Measurements from ENCODE around the gene SLC35C1. TPM values are rescaled to one million over a fixed set of nuclear protein-coding genes. Genes with fewer than 3 reads are reported as not detected.

SLC35C1 gene
- total RNA-seq, 2 donors from 2014 or later = 12.0 to 15.1 TPM

DNA sequence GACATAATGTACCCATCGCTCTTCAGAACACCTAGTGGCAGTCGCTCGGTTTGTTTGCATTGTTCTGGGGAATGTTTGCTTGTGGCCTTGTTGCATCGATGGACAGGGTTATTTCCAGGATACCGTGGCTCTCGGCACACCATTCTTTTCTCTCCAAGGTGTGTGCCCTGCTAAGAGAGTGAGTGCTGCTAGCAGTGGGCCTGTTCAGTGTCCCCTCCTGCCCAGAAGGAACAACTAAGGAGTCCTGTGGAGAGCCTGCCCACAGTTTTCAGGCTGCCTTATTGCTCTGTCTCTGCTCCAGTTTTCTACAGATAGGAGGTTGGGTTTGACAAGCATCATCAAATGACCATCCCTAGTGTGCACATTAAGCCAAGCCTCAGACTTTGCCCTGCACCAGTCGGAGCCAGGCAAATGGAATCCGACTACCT lies 43.7 kb downstream of the SLC35C1 start:
- H3K36me3 Mint-ChIP-seq (ENCODE audit: insufficient read depth in 2 of 2) = no peaks in the 10 kb centered on the region
- peak overlapping the region; percentile 89 to 98 for H3K4me3 Mint-ChIP-seq
- H3K9me3 Mint-ChIP-seq = no peaks in the 10 kb centered on the region
- ATAC-seq (replicated peaks in 1 of 2) (no peak), DNase-seq (no peak)
- H3K27ac Mint-ChIP-seq = no peak overlapping the region
- H3K4me1 Mint-ChIP-seq (ENCODE audit: low read depth) = peaks cover 61% of the 10 kb centered on the region
- peaks cover 13% of the 10 kb centered on the region for H3K27me3 Mint-ChIP-seq (ENCODE audit: low read depth)

DNA sequence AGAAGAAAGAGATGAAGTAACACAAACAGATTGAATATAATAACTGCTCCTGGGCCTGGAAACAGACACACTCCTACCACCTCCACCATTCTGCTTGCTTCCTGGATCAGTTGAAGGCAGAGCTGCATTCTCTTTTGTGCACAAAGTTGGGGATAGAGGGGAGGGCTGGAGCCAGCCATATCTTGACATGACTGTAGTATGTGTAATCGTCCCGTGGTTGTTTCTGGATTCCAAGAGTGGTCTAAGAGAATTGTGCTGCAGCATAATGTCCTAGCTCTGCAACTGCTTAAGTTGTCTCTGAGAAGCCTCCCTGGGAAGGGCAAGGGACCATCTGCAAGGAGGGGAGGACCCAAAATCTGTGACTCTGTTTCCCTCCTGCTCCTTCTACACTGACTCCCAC lies 45.5 kb downstream of the SLC35C1 start:
- Mint-ChIP-seq H3K4me3 (no peak overlapping the region), H3K9me3 (no peaks in the 10 kb centered on the region), H3K4me1 (ENCODE audit: low read depth) (peaks cover 54% of the 10 kb centered on the region), H3K27me3 (ENCODE audit: low read depth) (peaks cover 9% of the 10 kb centered on the region), H3K27ac (no peak overlapping the region), H3K36me3 (ENCODE audit: insufficient read depth in 2 of 2) (no peaks in the 10 kb centered on the region)
- no peak for ATAC-seq (replicated peaks in 1 of 2)
- no peak for DNase-seq

DNA sequence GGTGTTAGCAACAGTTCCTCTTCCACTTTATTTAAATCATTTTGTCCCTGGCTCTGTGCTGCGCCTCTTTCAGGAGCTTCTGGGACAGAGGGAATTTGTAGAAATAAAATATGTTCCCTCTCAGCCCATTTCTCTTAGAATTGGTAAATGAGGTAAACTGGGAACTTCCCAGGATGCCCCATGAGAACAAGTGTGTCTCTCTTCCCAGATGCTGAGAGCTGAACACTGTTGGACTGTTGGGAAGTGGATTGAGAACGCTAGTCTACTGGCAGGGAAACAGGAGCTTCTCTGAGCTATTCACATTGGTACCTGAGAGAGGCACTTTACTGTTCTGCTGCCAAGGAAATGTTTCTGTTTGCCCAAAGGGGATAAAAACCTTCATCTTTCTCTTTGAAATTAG lies 46.3 kb downstream of the SLC35C1 start:
- Mint-ChIP-seq H3K36me3 (ENCODE audit: insufficient read depth in 2 of 2) (no peaks in the 10 kb centered on the region), H3K4me1 (ENCODE audit: low read depth) (peaks cover 46% of the 10 kb centered on the region), H3K27ac (no peak overlapping the region), H3K27me3 (ENCODE audit: low read depth) (peaks cover 1% of the 10 kb centered on the region), H3K9me3 (no peaks in the 10 kb centered on the region), H3K4me3 (no peak overlapping the region)
- DNase-seq (no peak), ATAC-seq (replicated peaks in 1 of 2) (no peak)

DNA sequence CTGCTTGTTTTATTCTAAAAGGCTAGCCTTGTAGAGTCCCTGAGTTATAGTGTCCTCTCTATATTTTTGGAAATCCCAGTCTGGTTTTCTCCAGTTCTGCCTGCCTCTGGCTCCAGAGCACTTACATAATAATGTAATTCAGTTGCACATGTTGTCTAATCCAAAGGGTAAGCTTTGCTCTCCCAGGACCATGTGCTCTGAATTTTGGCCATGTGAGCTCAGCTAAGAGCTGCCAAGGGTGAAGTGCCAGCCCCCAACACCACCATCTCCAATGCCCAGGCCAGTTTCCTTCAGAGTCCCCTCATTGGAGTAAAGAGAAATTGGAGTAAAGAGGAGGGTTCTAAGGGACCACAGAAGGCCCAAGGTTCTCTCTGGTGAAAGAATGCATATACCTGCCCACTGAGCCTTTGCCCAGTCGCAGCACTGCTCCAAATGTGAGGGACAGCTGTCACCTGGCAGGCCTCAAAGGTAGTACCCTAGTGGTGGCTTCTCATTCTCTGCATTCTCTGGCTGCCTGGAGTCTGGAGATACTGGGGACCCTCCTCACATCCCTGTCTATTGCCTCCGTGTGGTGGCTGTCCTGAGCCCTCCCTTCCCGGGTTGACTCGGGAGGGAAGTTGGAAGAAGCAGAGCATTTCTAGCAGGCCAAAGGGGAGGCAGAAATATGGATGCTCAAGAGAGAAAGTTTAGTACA lies 47.2 kb downstream of the SLC35C1 start:
- DNase-seq (no peak), ATAC-seq (replicated peaks in 1 of 2) (no peak)
- Mint-ChIP-seq H3K4me3 (no peak overlapping the region), H3K36me3 (ENCODE audit: insufficient read depth in 2 of 2) (peaks cover 0 to under 1% of the 10 kb centered on the region in 2 donors), H3K9me3 (no peaks in the 10 kb centered on the region), H3K27me3 (ENCODE audit: low read depth) (no peaks in the 10 kb centered on the region), H3K4me1 (ENCODE audit: low read depth) (peaks cover 37% of the 10 kb centered on the region), H3K27ac (no peak overlapping the region)

DNA sequence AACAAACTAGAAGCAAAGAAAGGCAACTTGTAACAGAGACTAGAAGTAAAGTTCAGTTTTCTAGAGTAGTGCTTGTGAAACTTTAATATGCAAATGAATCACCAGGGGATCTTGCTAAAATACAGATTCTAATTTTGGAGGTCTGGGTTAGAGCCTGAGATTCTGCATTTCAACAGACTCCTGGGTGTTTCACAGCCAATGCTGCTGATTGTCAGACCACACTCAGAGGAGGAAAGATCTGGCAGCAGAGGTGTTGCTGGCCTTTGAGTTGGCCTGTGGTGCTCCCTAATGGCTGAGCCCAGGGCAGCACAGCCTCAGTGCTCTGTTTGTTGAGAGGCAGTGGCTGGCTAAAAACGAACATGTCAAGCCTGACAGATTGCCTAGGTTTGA lies 47.8 kb downstream of the SLC35C1 start:
- no peak for DNase-seq
- ATAC-seq (replicated peaks in 1 of 2) = no peak
- no peaks in the 10 kb centered on the region for H3K9me3 Mint-ChIP-seq
- no peaks in the 10 kb centered on the region for H3K27me3 Mint-ChIP-seq (ENCODE audit: low read depth)
- H3K4me3 Mint-ChIP-seq = no peak overlapping the region
- H3K36me3 Mint-ChIP-seq (ENCODE audit: insufficient read depth in 2 of 2) = peaks cover 0 to 4% of the 10 kb centered on the region in 2 donors
- H3K4me1 Mint-ChIP-seq (ENCODE audit: low read depth) = peaks cover 37% of the 10 kb centered on the region
- no peak overlapping the region for H3K27ac Mint-ChIP-seq

DNA sequence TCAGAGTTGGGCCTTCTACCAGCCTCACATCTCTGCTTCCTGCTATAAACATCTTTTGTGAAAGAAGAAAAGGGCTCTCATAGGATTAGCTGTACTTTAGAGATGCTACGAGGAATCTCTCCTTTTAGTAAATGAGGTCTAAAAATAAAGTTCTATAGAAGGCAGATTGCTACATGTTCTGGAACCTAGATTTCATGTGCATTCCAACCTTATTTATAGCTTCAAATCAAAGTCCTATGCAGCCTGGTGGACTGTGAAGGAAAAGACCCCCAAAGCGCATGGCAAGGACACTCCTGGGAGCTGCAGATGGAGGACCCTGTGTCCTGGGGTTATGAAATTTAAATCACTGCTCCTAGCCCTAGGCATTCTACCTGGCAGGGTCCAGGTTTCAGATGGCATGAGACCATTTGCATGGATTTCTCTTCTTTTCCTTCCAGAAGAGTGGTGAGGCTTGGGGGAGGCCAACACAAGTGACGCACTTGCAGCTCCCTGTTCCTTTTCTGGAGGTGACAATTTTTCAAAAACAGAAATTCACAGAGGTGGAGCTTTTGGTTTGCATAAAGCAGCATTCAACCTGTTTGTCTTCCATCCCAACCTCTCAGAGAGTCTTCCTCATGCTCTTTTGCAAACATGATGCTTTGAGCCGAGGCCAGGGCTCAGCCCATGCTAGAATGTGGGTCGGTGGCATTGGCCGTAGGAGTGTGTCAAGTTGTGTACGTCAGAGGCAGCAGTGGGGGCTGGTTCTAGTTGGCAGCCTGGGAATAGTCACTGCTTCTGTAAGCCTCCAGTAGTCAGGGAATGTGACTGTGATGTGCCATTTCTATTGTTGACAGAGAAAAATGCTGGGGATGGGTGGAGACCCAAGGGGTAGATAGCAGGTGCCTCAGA lies 48.6 kb downstream of the SLC35C1 start:
- Mint-ChIP-seq H3K27ac (no peak overlapping the region), H3K36me3 (ENCODE audit: insufficient read depth in 2 of 2) (peaks cover 0 to 4% of the 10 kb centered on the region in 2 donors), H3K9me3 (no peaks in the 10 kb centered on the region), H3K27me3 (ENCODE audit: low read depth) (no peaks in the 10 kb centered on the region), H3K4me3 (no peak overlapping the region), H3K4me1 (ENCODE audit: low read depth) (peaks cover 32% of the 10 kb centered on the region)
- ATAC-seq (replicated peaks in 1 of 2) (no peak), DNase-seq (no peak)

DNA sequence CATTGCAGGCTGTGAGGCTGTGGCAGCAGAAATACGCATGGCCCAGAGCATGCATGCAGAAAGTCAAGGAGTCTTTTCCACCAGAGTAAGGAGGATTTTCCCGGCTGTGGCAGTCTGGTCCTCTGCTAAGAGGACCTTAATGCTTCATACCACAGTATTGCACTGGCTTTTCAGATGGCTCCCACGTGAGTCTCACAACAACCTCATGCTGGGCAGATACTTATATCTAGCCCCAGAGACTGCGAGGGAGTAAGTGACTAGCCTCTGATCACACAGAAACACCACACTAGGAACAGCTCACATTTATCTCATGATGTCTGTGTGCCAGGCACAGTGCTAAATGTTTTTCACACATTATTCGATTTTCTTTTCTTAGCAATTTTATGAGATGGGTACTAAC lies 50.4 kb downstream of the SLC35C1 start:
- peaks cover 20% of the 10 kb centered on the region for H3K4me1 Mint-ChIP-seq (ENCODE audit: low read depth)
- no peak overlapping the region for H3K4me3 Mint-ChIP-seq
- DNase-seq (no peak), ATAC-seq (replicated peaks in 1 of 2) (no peak)
- no peak overlapping the region for H3K27ac Mint-ChIP-seq
- no peaks in the 10 kb centered on the region for H3K9me3 Mint-ChIP-seq
- H3K27me3 Mint-ChIP-seq (ENCODE audit: low read depth) = no peaks in the 10 kb centered on the region
- peaks cover 0 to 4% of the 10 kb centered on the region in 2 donors for H3K36me3 Mint-ChIP-seq (ENCODE audit: insufficient read depth in 2 of 2)

DNA sequence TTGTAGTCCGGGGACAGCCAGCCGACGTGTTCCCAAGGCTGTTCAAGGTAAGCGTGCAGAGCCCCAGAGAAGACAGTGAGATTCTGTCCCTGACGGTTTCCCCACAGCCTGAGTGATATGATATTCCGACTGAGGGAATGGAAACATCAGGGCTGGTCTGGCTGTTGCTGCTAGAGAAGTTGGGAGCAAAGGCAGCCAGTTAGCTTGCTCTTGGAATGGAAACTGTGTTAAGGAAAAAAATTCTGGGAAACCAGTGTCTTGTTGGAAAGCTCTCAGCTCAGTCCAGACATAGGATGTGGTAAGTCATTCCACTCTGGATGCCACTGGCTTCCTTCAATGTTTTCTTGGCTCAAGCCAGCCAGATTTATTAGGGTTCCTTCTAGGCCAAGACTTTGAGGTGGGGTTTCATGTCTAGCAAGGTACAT lies 51.1 kb downstream of the SLC35C1 start:
- Mint-ChIP-seq H3K9me3 (no peaks in the 10 kb centered on the region), H3K27me3 (ENCODE audit: low read depth) (no peaks in the 10 kb centered on the region), H3K27ac (no peak overlapping the region), H3K36me3 (ENCODE audit: insufficient read depth in 2 of 2) (peaks cover 0 to 4% of the 10 kb centered on the region in 2 donors), H3K4me3 (no peak overlapping the region), H3K4me1 (ENCODE audit: low read depth) (peaks cover 13% of the 10 kb centered on the region)
- DNase-seq (no peak), ATAC-seq (replicated peaks in 1 of 2) (no peak)

DNA sequence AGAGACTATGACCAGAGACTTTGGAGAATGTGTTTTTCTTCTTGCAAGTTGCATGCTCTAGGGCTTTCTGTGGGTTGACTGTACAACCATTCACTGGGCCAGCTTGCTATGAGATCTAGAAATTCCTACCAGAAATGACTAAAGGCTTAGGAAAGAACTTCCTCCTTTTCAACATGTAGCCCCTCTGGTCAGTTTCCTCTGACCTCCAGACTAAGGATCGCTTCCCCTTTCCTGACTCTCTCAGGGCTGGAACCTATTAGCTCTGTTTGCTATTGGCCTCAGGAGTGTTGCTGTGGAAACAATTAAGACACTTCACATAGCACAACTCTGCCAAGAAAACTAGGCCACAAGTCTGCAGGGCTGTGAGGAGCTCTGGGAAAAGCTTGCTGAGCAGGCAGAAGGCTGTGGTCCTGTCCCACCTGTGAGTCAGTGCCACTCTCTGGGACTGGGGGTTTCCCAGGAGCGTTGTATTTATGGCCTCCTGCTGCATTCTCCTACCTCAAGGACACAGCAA lies 53.1 kb downstream of the SLC35C1 start:
- Mint-ChIP-seq H3K36me3 (ENCODE audit: insufficient read depth in 2 of 2) (peaks cover 0 to 4% of the 10 kb centered on the region in 2 donors), H3K27ac (no peak overlapping the region), H3K9me3 (no peaks in the 10 kb centered on the region), H3K4me3 (no peak overlapping the region), H3K4me1 (ENCODE audit: low read depth) (no peaks in the 10 kb centered on the region), H3K27me3 (ENCODE audit: low read depth) (no peaks in the 10 kb centered on the region)
- no peak for DNase-seq
- ATAC-seq (replicated peaks in 1 of 2) = no peak

DNA sequence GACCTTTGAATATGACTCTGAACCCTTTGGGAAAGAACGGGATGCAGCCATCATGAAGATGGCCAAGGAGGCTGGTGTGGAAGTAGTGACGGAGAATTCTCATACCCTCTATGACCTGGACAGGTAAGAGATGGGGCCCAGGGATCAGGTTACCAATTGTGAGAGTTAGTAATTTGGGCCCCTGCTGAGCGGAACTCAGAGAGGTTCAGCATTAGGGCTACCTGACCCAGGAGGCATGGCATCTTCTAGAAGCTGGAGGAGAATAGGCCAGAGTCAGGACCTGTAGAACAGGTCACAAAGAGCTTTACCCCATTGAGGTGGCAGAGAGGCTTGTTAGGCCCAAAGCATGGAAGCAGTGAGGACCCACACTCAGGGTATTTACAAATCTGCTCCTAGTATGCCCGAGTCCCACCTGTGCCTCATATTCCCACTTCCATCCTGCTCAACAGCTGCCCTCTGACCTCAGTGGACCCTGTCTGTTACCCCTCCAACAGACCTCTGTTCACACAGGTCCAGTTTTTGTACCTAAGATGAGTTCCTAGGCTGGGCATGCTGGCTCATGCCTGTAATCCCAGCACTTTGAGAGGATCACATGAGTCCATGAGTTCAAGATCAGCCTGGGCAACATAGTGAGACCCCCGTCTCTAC lies 53.9 kb downstream of the SLC35C1 start:
- no peak overlapping the region for H3K4me3 Mint-ChIP-seq
- no peaks in the 10 kb centered on the region for H3K4me1 Mint-ChIP-seq (ENCODE audit: low read depth)
- peaks cover 0 to 4% of the 10 kb centered on the region in 2 donors for H3K36me3 Mint-ChIP-seq (ENCODE audit: insufficient read depth in 2 of 2)
- no peaks in the 10 kb centered on the region for H3K27me3 Mint-ChIP-seq (ENCODE audit: low read depth)
- ATAC-seq (replicated peaks in 1 of 2) (no peak), DNase-seq (no peak)
- no peak overlapping the region for H3K27ac Mint-ChIP-seq
- H3K9me3 Mint-ChIP-seq = no peaks in the 10 kb centered on the region

DNA sequence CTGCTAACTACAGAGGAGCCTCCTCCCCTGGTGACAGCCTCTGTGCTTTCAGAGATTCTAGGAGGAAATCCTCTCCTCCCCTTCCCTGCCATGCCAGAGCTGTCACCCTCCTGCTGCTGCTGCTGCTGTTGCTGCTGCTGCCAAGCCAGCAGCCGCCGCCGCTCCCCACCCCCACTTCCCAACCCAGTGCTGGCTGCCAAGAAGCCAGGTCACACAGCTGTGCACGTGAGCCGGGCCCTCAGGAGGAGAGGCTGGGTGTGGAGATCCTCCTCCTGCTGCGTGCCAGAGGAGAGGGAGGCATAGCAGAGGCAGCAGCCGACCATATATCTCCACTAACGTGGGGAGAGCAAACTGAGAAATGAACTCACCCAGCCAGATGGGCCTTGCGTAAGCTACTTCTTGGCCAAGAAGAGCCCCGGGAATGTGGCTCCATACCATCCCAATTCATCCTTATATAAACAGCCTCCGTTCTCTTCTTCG lies 54.8 kb downstream of the SLC35C1 start:
- Mint-ChIP-seq H3K4me3 (no peak overlapping the region), H3K4me1 (ENCODE audit: low read depth) (no peaks in the 10 kb centered on the region), H3K27me3 (ENCODE audit: low read depth) (no peaks in the 10 kb centered on the region), H3K9me3 (no peaks in the 10 kb centered on the region), H3K36me3 (ENCODE audit: insufficient read depth in 2 of 2) (peaks cover 0 to 4% of the 10 kb centered on the region in 2 donors), H3K27ac (no peak overlapping the region)
- ATAC-seq (replicated peaks in 1 of 2) (no peak), DNase-seq (no peak)

DNA sequence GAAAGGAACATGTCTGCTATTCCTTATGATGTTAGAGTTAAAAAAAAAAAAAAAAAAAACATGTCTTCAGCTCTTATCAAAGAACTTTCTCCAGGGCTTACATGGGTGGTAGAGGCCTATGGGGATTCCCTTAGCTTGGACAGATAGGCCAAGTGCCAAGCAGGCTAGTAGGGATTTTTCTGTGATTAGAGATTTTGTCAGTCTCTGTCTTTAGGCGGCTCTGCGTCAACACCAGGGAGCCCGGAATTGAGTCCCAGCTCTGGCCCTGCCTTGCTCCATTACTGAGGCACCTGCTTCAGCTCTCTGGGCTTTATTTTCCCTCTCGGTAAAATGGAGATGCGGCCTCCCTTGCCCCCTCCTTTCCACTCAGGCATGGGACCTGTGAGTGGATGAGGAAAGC lies 55.4 kb downstream of the SLC35C1 start:
- no peak for DNase-seq
- Mint-ChIP-seq H3K4me1 (ENCODE audit: low read depth) (no peaks in the 10 kb centered on the region), H3K27ac (no peak overlapping the region), H3K4me3 (no peak overlapping the region), H3K9me3 (no peaks in the 10 kb centered on the region), H3K27me3 (ENCODE audit: low read depth) (no peaks in the 10 kb centered on the region), H3K36me3 (ENCODE audit: insufficient read depth in 2 of 2) (peaks cover 0 to 4% of the 10 kb centered on the region in 2 donors)
- ATAC-seq (replicated peaks in 1 of 2) = no peak
